Neural progenitor cell (in vitro differentiated cells): ENCODE data around the gene GNMT. TPM values are rescaled to one million over a fixed set of nuclear protein-coding genes. Genes with fewer than 3 reads are reported as not detected.

ENCODE experiments used
- DNase-seq: peaks from one replicate; pipeline ENCODE4 v3.0.0-alpha.2; 2016; ENCODE audit warnings: low spot score
- H2AFZ ChIP-seq: fragments of 200-600 bp; sonication (generic); replicated peaks from 2 replicates; pipeline ENCODE4 v1.6.1; 2016; ENCODE audit warnings: antibody characterized with exemption
- H3F3A ChIP-seq: fragments of 200-600 bp; sonication (generic); 2 replicates; pipeline ENCODE4 v1.6.1; 2016; ENCODE audit warnings: antibody characterized with exemption, low read depth
- H3K27ac ChIP-seq: fragments of 200-600 bp; sonication (generic); 2 replicates; pipeline ENCODE4 v1.5.1; 2016; ENCODE audit warnings: mild to moderate bottlenecking
- H3K27me3 ChIP-seq: fragments of 200-600 bp; sonication (generic); 2 replicates; pipeline ENCODE4 v1.6.1; 2016; ENCODE audit warnings: mild to moderate bottlenecking, moderate library complexity
- H3K36me3 ChIP-seq: fragments of 200-600 bp; sonication (generic); 2 replicates; pipeline ENCODE4 v1.5.1; 2016
- H3K4me1 ChIP-seq: fragments of 200-600 bp; sonication (generic); 2 replicates; pipeline ENCODE4 v1.6.1; 2016; ENCODE audit warnings: mixed run types
- H3K4me2 ChIP-seq: fragments of 200-600 bp; sonication (generic); 2 replicates; pipeline ENCODE4 v1.6.1; 2016
- H3K4me3 ChIP-seq: fragments of 200-600 bp; sonication (generic); 2 replicates; pipeline ENCODE4 v1.5.1; 2016
- H3K79me2 ChIP-seq: fragments of 200-600 bp; sonication (generic); 2 replicates; pipeline ENCODE4 v1.6.1; 2016; ENCODE audit warnings: low read depth
- H3K9ac ChIP-seq: fragments of 200-600 bp; sonication (generic); 2 replicates; pipeline ENCODE4 v1.6.1; 2016
- H3K9me3 ChIP-seq: fragments of 200-600 bp; sonication (generic); 2 replicates; pipeline ENCODE4 v1.5.1; 2016; ENCODE audit warnings: low read depth
- H4K20me1 ChIP-seq: fragments of 200-600 bp; sonication (generic); 2 replicates; pipeline ENCODE4 v1.6.1; 2016; ENCODE audit warnings: low read depth
- H3K27ac Mint-ChIP-seq: 3 replicates; pipeline ENCODE4 v1.8.0; 2021; ENCODE audit warnings: mixed read lengths
- H3K27me3 Mint-ChIP-seq: 2 replicates; pipeline ENCODE4 v1.8.0; 2022; ENCODE audit warnings: low read depth, mild to moderate bottlenecking, inconsistent platforms, moderate library complexity, mixed read lengths; ENCODE audit not compliant: insufficient read depth
- H3K36me3 Mint-ChIP-seq: 3 replicates; pipeline ENCODE4 v1.8.0; 2021; ENCODE audit warnings: mixed read lengths
- H3K4me1 Mint-ChIP-seq: 3 replicates; pipeline ENCODE4 v1.8.0; 2021; ENCODE audit warnings: mixed read lengths
- H3K4me3 Mint-ChIP-seq: 3 replicates; pipeline ENCODE4 v1.8.0; 2021; ENCODE audit warnings: mild to moderate bottlenecking, moderate library complexity, mixed read lengths
- H3K9me3 Mint-ChIP-seq: 3 replicates; pipeline ENCODE4 v1.8.0; 2020; ENCODE audit warnings: mixed read lengths
- CTCF ChIP-seq: fragments of 200-600 bp; sonication (generic); IDR thresholded peaks from 2 replicates; pipeline ENCODE4 v1.5.1; 2017; ENCODE audit warnings: antibody characterized with exemption, mild to moderate bottlenecking
- EZH2 ChIP-seq: fragments of 200-600 bp; sonication (generic); IDR thresholded peaks from 2 replicates; pipeline ENCODE4 v1.6.1; 2017; ENCODE audit warnings: antibody characterized with exemption, mild to moderate bottlenecking, moderate library complexity
- EZH2phosphoT487 ChIP-seq: fragments of 200-600 bp; sonication (generic); IDR thresholded peaks from 2 replicates; pipeline ENCODE4 v1.6.1; 2017; ENCODE audit warnings: antibody characterized with exemption
- total RNA-seq: library from RNA; depleted of rRNA; stranded (reverse); fragments of >200 nt; gene quantifications from 2 replicates; pipeline ENCODE4 v1.2.3, GENCODE V29; 2015; ENCODE audit warnings: low replicate concordance

Gene GNMT
- total RNA-seq, 1 donor from 2014 or later, result not detected

- Histone ChIP-seq H3K4me2 (no peak overlapping the region), H3K36me3 (no peaks in the 10 kb centered on the region), H3K4me1 (no peaks in the 10 kb centered on the region), H3K4me3 (no peak overlapping the region), H3K9me3 (no peaks in the 10 kb centered on the region), H3K27me3 (no peaks in the 10 kb centered on the region), H3F3A (peaks cover 9% of the 10 kb centered on the region), H3K79me2 (no peaks in the 10 kb centered on the region), H3K27ac (no peak overlapping the region), H2AFZ (no peak overlapping the region), H3K9ac (no peak overlapping the region), H4K20me1 (peaks cover 7% of the 10 kb centered on the region)
- H3K27me3 Mint-ChIP-seq, result peaks cover 2% of the 10 kb centered on the region
- H3K27ac Mint-ChIP-seq, result no peak overlapping the region
- H3K4me3 Mint-ChIP-seq, result no peak overlapping the region
- TF ChIP-seq EZH2phosphoT487, result no peak
- no peak for TF ChIP-seq EZH2
- no peak for TF ChIP-seq CTCF
- H3K9me3 Mint-ChIP-seq, result no peaks in the 10 kb centered on the region
- DNase-seq, result no peak
- no peaks in the 10 kb centered on the region for H3K4me1 Mint-ChIP-seq
- peaks cover 18% of the 10 kb centered on the region for H3K36me3 Mint-ChIP-seq
These were observed 45.3 kb downstream of the GNMT start for GRCh38 chr6:43005844-43006243.

GRCh38 chr6:43006251-43006650 lies 45.7 kb downstream of the GNMT start:
- peak overlapping the region; percentile 57 for H3K27ac Mint-ChIP-seq
- H3K36me3 ChIP-seq, result no peaks in the 10 kb centered on the region

GRCh38 chr6:43007126-43007525 lies 46.6 kb downstream of the GNMT start:
- no peak overlapping the region for H3K4me3 Mint-ChIP-seq
- DNase-seq, result no peak
- H3K4me3 ChIP-seq, result no peak overlapping the region
- H3K27me3 Mint-ChIP-seq, result peaks cover 2% of the 10 kb centered on the region
- H3K4me1 Mint-ChIP-seq, result peaks cover 8% of the 10 kb centered on the region
- H3K36me3 Mint-ChIP-seq, result peaks cover 18% of the 10 kb centered on the region
- no peak for TF ChIP-seq EZH2
- no peak overlapping the region for H2AFZ ChIP-seq
- H3K9me3 Mint-ChIP-seq, result no peaks in the 10 kb centered on the region
- no peaks in the 10 kb centered on the region for H3K9me3 ChIP-seq
- no peak overlapping the region for H3K4me2 ChIP-seq
- no peak overlapping the region for H3K27ac Mint-ChIP-seq
- peaks cover 9% of the 10 kb centered on the region for H3K79me2 ChIP-seq
- no peak overlapping the region for H3K27ac ChIP-seq
- peaks cover 9% of the 10 kb centered on the region for H3F3A ChIP-seq
- H3K9ac ChIP-seq, result no peak overlapping the region
- no peaks in the 10 kb centered on the region for H3K36me3 ChIP-seq
- H3K4me1 ChIP-seq, result peaks cover under 1% of the 10 kb centered on the region
- H3K27me3 ChIP-seq, result no peaks in the 10 kb centered on the region
- peaks cover 6% of the 10 kb centered on the region for H4K20me1 ChIP-seq

More at GRCh38 chr6:43006251-43006650, 45.7 kb downstream of the GNMT start:
- Mint-ChIP-seq H3K9me3 (no peaks in the 10 kb centered on the region), H3K36me3 (peaks cover 18% of the 10 kb centered on the region), H3K4me1 (no peaks in the 10 kb centered on the region), H3K4me3 (no peak overlapping the region), H3K27me3 (peaks cover 2% of the 10 kb centered on the region)
- H3K27me3 ChIP-seq, result no peaks in the 10 kb centered on the region
- no peak overlapping the region for H3K9ac ChIP-seq
- no peak overlapping the region for H3K4me2 ChIP-seq
- no peaks in the 10 kb centered on the region for H3K9me3 ChIP-seq
- H4K20me1 ChIP-seq, result peaks cover 4% of the 10 kb centered on the region
- H3K79me2 ChIP-seq, result no peaks in the 10 kb centered on the region
- DNase-seq, result no peak
- TF ChIP-seq EZH2phosphoT487, result no peak
- no peak for TF ChIP-seq EZH2
- TF ChIP-seq CTCF, result no peak
- H2AFZ ChIP-seq, result no peak overlapping the region
- no peak overlapping the region for H3K4me3 ChIP-seq
- H3K4me1 ChIP-seq, result no peaks in the 10 kb centered on the region
- peaks cover 9% of the 10 kb centered on the region for H3F3A ChIP-seq
- no peak overlapping the region for H3K27ac ChIP-seq

GRCh38 chr6:43009124-43009523 lies 48.6 kb downstream of the GNMT start:
- H3K4me3 Mint-ChIP-seq, result no peak overlapping the region
- H3K9me3 Mint-ChIP-seq, result no peaks in the 10 kb centered on the region
- Histone ChIP-seq H2AFZ (no peak overlapping the region), H3K9ac (no peak overlapping the region), H4K20me1 (peaks cover 17% of the 10 kb centered on the region), H3K27ac (no peak overlapping the region), H3K36me3 (no peaks in the 10 kb centered on the region), H3K4me2 (no peak overlapping the region), H3K4me3 (no peak overlapping the region), H3F3A (peaks cover 10% of the 10 kb centered on the region), H3K9me3 (no peaks in the 10 kb centered on the region), H3K79me2 (peaks cover 23% of the 10 kb centered on the region), H3K27me3 (no peaks in the 10 kb centered on the region), H3K4me1 (peaks cover 9% of the 10 kb centered on the region)
- no peak overlapping the region for H3K27ac Mint-ChIP-seq
- peaks cover 22% of the 10 kb centered on the region for H3K4me1 Mint-ChIP-seq
- H3K36me3 Mint-ChIP-seq, result peaks cover 25% of the 10 kb centered on the region
- H3K27me3 Mint-ChIP-seq, result peaks cover 4% of the 10 kb centered on the region
- TF ChIP-seq CTCF (peak; percentile 34), EZH2 (no peak)
- DNase-seq, result peak; percentile 23
